Activated CD8-positive, alpha-beta T cell treated with anti-CD3 and anti-CD28 coated beads, Interleukin-2, amount 10 ng/mL, durations not matched to agents 7 days and 5 days (primary cell): ENCODE results near the gene SLC13A5. TPM values are rescaled to one million over a fixed set of nuclear protein-coding genes. Genes with fewer than 3 reads are reported as not detected.

Experiments
- ATAC-seq: fragments of 150-1000 bp; cut with Tn5 transposase; one replicate; pipeline ENCODE4 v1.10.0; 2021; ENCODE audit warnings: moderate library complexity
- CTCF ChIA-PET: fragments of 350-600 bp; sonication (Branson Sonifier 250); formaldehyde crosslinking; loops from one replicate; lab custom pipeline; 2021; ENCODE audit warnings: antibody characterized with exemption; lab: Charles Lee
- POLR2A ChIA-PET: fragments of 350-600 bp; sonication (Branson Sonifier 250); formaldehyde crosslinking; loops from one replicate; lab custom pipeline; 2021; ENCODE audit warnings: antibody characterized with exemption; lab: Charles Lee
- DNase-seq: peaks from one replicate; pipeline ENCODE4 v3.0.0-alpha.2; 2020
- H3K27ac Mint-ChIP-seq: one replicate; pipeline ENCODE4 v1.8.0; 2021; ENCODE audit warnings: mild to moderate bottlenecking, mixed read lengths
- H3K27me3 Mint-ChIP-seq: one replicate; pipeline ENCODE4 v1.8.0; 2021; ENCODE audit warnings: low read depth, mixed read lengths
- H3K36me3 Mint-ChIP-seq: one replicate; pipeline ENCODE4 v1.8.0; 2021; ENCODE audit warnings: low read depth, mixed read lengths
- H3K4me1 Mint-ChIP-seq: one replicate; pipeline ENCODE4 v1.8.0; 2021; ENCODE audit warnings: low read depth, mixed read lengths
- H3K4me3 Mint-ChIP-seq: one replicate; pipeline ENCODE4 v1.8.0; 2021; ENCODE audit warnings: mild to moderate bottlenecking, mixed read lengths
- H3K9me3 Mint-ChIP-seq: one replicate; pipeline ENCODE4 v1.8.0; 2022; ENCODE audit warnings: mixed read lengths; ENCODE audit not compliant: insufficient read depth
- total RNA-seq, 2 experiments: library from RNA; stranded (reverse); gene quantifications; one replicate each; pipeline ENCODE4 v1.2.3, GENCODE V29; 2021

Gene SLC13A5
- total RNA-seq = not detected

- DNase-seq = no peak
- Mint-ChIP-seq H3K27me3 (peaks cover 57% of the 10 kb centered on the region), H3K4me1 (peaks cover 25% of the 10 kb centered on the region), H3K4me3 (peak within 1 kb of the TSS; percentile 10), H3K9me3 (no peaks in the 10 kb centered on the region), H3K36me3 (no peaks in the 10 kb centered on the region), H3K27ac (no peak within 1 kb of the TSS)
- POLR2A ChIA-PET = interaction anchor here (0.6 kb wide), 1 partner anchor 62 kb away, joined by 3 read pairs; the partner anchor contains the start of gene FBXO39
- ATAC-seq = peak; percentile 75
- CTCF ChIA-PET = interaction anchor here (1.2 kb wide), 1 partner anchor 47 kb away, joined by 3 read pairs; no protein-coding TSS in a partner anchor
These were observed at the start of gene SLC13A5 for GRCh38 chr17:6713130-6713917. TSS of gene SLC13A5 (minus strand) at chr17:6713369. CDS start at chr17:6713333, 36 bp downstream.

- Mint-ChIP-seq H3K27ac (no peak overlapping the region), H3K36me3 (peaks cover 96% of the 10 kb centered on the region), H3K27me3 (no peaks in the 10 kb centered on the region), H3K4me3 (no peak overlapping the region), H3K9me3 (peaks cover 19% of the 10 kb centered on the region), H3K4me1 (peaks cover 61% of the 10 kb centered on the region)
- DNase-seq (no peak), ATAC-seq (no peak)
- ChIA-PET CTCF (no interaction called here), POLR2A (no interaction called here)
These were observed 48.6 kb upstream of the SLC13A5 start for GRCh38 chr17:6761779-6762178.

GRCh38 chr17:6757747-6758146 is 44.6 kb upstream of the SLC13A5 start:
- POLR2A ChIA-PET = interaction anchor here (0.6 to 1.7 kb wide), 5 partner anchors 9 to 326 kb away, joined by 3 to 7 read pairs (median 4); no protein-coding TSS in a partner anchor
- H3K4me1 Mint-ChIP-seq = peaks cover 70% of the 10 kb centered on the region
- CTCF ChIA-PET = interaction anchor here (0.9 to 3.6 kb wide), 2 partner anchors 11 to 246 kb away, joined by 3 to 15 read pairs; no protein-coding TSS in a partner anchor

GRCh38 chr17:6756425-6757031 is 43.4 kb upstream of the SLC13A5 start:
- CTCF ChIA-PET = interaction anchor here (2.3 to 3.6 kb wide), 3 partner anchors 87 to 248 kb away, joined by 8 to 15 read pairs (median 10); no protein-coding TSS in a partner anchor
- POLR2A ChIA-PET = interaction anchor here (0.7 to 2.6 kb wide), 9 partner anchors 8 to 266 kb away, joined by 3 to 15 read pairs (median 5); partner anchors contain the start of genes C17orf100 and MED31
- Mint-ChIP-seq H3K27ac (peak overlapping the region; percentile 96), H3K4me3 (peak overlapping the region; percentile 93), H3K36me3 (peaks cover 52% of the 10 kb centered on the region), H3K4me1 (peaks cover 69% of the 10 kb centered on the region), H3K9me3 (no peaks in the 10 kb centered on the region), H3K27me3 (no peaks in the 10 kb centered on the region)
- DNase-seq (no peak), ATAC-seq (no peak)

More at GRCh38 chr17:6757747-6758146, 44.6 kb upstream of the SLC13A5 start:
- Mint-ChIP-seq H3K27me3 (no peaks in the 10 kb centered on the region), H3K27ac (peak overlapping the region; percentile 76), H3K36me3 (peaks cover 64% of the 10 kb centered on the region), H3K4me3 (peak overlapping the region; percentile 93), H3K9me3 (no peaks in the 10 kb centered on the region)
- DNase-seq (no peak), ATAC-seq (no peak)

GRCh38 chr17:6755731-6756184 is 42.6 kb upstream of the SLC13A5 start, which contains the start of gene XAF1:
TSS of gene XAF1 (plus strand) at chr17:6756046. CDS start at chr17:6756079, 33 bp downstream.
- ATAC-seq = peak; percentile 78
- ChIA-PET POLR2A (interaction anchor here (0.7 to 2.6 kb wide), 10 partner anchors 8 to 267 kb away, joined by 3 to 15 read pairs (median 4); partner anchors contain the start of genes C17orf100 and MED31), CTCF (interaction anchor here (0.9 to 3.6 kb wide), 4 partner anchors 86 to 248 kb away, joined by 3 to 15 read pairs (median 9); no protein-coding TSS in a partner anchor)
- peak; percentile 81 for DNase-seq
- Mint-ChIP-seq H3K4me1 (peaks cover 65% of the 10 kb centered on the region), H3K36me3 (peaks cover 44% of the 10 kb centered on the region), H3K27ac (peak within 1 kb of the TSS; percentile 96), H3K27me3 (no peaks in the 10 kb centered on the region), H3K9me3 (no peaks in the 10 kb centered on the region), H3K4me3 (peak within 1 kb of the TSS; percentile 93)

- ChIA-PET POLR2A (interaction anchor here (0.6 to 2.6 kb wide), 10 partner anchors 9 to 258 kb away, joined by 3 to 15 read pairs (median 4); partner anchors contain the start of genes C17orf100 and MED31), CTCF (interaction anchor here (0.9 to 3.6 kb wide), 4 partner anchors 86 to 249 kb away, joined by 3 to 15 read pairs (median 9); no protein-coding TSS in a partner anchor)
- H3K36me3 Mint-ChIP-seq = peaks cover 39% of the 10 kb centered on the region
- no peaks in the 10 kb centered on the region for H3K9me3 Mint-ChIP-seq
- no peak for ATAC-seq
- H3K27ac Mint-ChIP-seq = peak overlapping the region; percentile 96
- no peak for DNase-seq
- peaks cover 62% of the 10 kb centered on the region for H3K4me1 Mint-ChIP-seq
- H3K4me3 Mint-ChIP-seq = peak overlapping the region; percentile 93
- H3K27me3 Mint-ChIP-seq = peaks cover under 1% of the 10 kb centered on the region
These were observed 42.1 kb upstream of the SLC13A5 start for GRCh38 chr17:6755281-6755680.

- Mint-ChIP-seq H3K4me1 (peaks cover 53% of the 10 kb centered on the region), H3K9me3 (no peaks in the 10 kb centered on the region), H3K36me3 (peaks cover 23% of the 10 kb centered on the region), H3K4me3 (peak overlapping the region; percentile 32), H3K27ac (peak overlapping the region; percentile 76), H3K27me3 (peaks cover 3% of the 10 kb centered on the region)
- no peak for ATAC-seq
- CTCF ChIA-PET = no interaction called here
- no peak for DNase-seq
- POLR2A ChIA-PET = interaction anchor here (1.5 kb wide), 1 partner anchor 10 kb away, joined by 4 read pairs; no protein-coding TSS in a partner anchor
These were observed 40.4 kb upstream of the SLC13A5 start for GRCh38 chr17:6753546-6753945.

GRCh38 chr17:6753006-6753445 is 39.9 kb upstream of the SLC13A5 start:
- Mint-ChIP-seq H3K36me3 (peaks cover 18% of the 10 kb centered on the region), H3K4me1 (peaks cover 47% of the 10 kb centered on the region), H3K27ac (peak overlapping the region; percentile 82), H3K4me3 (peak overlapping the region; percentile 25), H3K27me3 (peaks cover 3% of the 10 kb centered on the region), H3K9me3 (no peaks in the 10 kb centered on the region)
- POLR2A ChIA-PET = interaction anchor here (1.5 kb wide), 1 partner anchor 11 kb away, joined by 4 read pairs; no protein-coding TSS in a partner anchor
- DNase-seq (peak; percentile 65), ATAC-seq (peak; percentile 24)
- CTCF ChIA-PET = no interaction called here

- Mint-ChIP-seq H3K27ac (peak overlapping the region; percentile 82), H3K9me3 (no peaks in the 10 kb centered on the region), H3K4me3 (no peak overlapping the region), H3K27me3 (peaks cover 6% of the 10 kb centered on the region), H3K36me3 (peaks cover 12% of the 10 kb centered on the region), H3K4me1 (peaks cover 41% of the 10 kb centered on the region)
- ChIA-PET CTCF (interaction anchor here (0.9 kb wide), 1 partner anchor 91 kb away, joined by 3 read pairs; no protein-coding TSS in a partner anchor), POLR2A (interaction anchor here (0.9 to 1.8 kb wide), 3 partner anchors 23 to 284 kb away, joined by 3 to 5 read pairs (median 3); partner anchors contain the start of gene SLC16A13)
- DNase-seq (no peak), ATAC-seq (no peak)
These were observed 39.1 kb upstream of the SLC13A5 start for GRCh38 chr17:6752068-6752909.

GRCh38 chr17:6749519-6749918 is 36.4 kb upstream of the SLC13A5 start:
- peak; percentile 48 for DNase-seq
- Mint-ChIP-seq H3K4me3 (no peak overlapping the region), H3K36me3 (no peaks in the 10 kb centered on the region), H3K4me1 (peaks cover 28% of the 10 kb centered on the region), H3K27me3 (peaks cover 20% of the 10 kb centered on the region), H3K9me3 (no peaks in the 10 kb centered on the region), H3K27ac (no peak overlapping the region)
- CTCF ChIA-PET = interaction anchor here (0.9 to 1.9 kb wide), 6 partner anchors 24 to 272 kb away, joined by 3 to 5 read pairs (median 4); no protein-coding TSS in a partner anchor
- ATAC-seq = no peak
- POLR2A ChIA-PET = interaction anchor here (1.5 kb wide), 1 partner anchor 10 kb away, joined by 5 read pairs; no protein-coding TSS in a partner anchor
